ENCODE measurements around the gene CLN5. TPM values are rescaled to one million over a fixed set of nuclear protein-coding genes. Genes with fewer than 3 reads are reported as not detected.

The CLN5 gene
- total and polyA plus RNA-seq, 2 of the 13 experiments (the other 11 are each of a cell fraction or from before 2014, with no cell fraction given): 10.1 to 13.7 TPM

DNA sequence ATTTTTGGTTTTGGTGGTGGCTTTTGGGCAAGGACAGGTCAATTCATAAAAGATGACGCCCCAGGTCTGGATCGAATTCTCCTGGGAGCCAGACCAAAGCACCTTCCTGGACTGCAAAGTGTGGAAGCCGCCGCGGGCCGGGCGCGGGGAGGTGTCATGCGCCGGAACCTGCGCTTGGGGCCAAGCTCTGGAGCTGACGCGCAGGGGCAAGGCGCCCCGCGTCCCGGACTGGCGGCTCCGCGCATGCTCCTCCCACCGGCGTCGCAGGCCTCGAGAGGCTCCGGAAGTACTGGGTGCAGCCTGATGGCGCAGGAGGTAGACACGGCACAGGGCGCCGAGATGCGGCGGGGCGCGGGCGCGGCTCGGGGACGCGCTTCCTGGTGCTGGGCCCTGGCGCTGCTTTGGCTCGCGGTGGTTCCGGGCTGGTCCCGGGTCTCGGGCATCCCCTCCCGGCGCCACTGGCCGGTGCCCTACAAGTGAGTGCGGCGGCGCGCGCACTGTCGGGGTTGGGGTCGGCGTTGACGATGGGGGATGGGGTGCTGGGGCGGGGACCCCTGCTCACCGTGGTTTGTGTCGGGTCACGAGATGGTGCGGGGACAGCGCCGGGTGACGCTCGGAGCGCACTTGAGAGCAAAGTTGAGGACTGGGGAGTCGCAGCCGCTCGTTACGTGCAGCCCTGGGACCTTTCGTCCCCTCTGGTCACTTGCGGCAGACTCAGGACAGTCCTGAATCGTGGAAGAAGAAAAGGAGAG is at the start of gene CLN5 (continued):
- TF ChIP-seq ZNF503 (CRISPR knock-in tag; IDR thresholded peaks at IDR 0.05): peak; percentile 80
- TF ChIP-seq HOXA7 (CRISPR knock-in tag; IDR thresholded peaks at IDR 0.05): no peak
- peak; percentile 75; the same call in 1 of the 2 replicates for TF ChIP-seq ZMAT3 (CRISPR knock-in tag; conservative IDR thresholded peaks at IDR 0.05)
- peak; percentile 85 for TF ChIP-seq PHF8 (CRISPR knock-in tag; IDR thresholded peaks at IDR 0.05)
- TF ChIP-seq ZNF768 (CRISPR knock-in tag; IDR thresholded peaks at IDR 0.05): no peak; the same call in 1 of the 2 replicates
- TF ChIP-seq ZNF512 (CRISPR knock-in tag; IDR thresholded peaks at IDR 0.05): no peak
- no peak for TF ChIP-seq ZNF790 (CRISPR knock-in tag; IDR thresholded peaks at IDR 0.05; ENCODE audit: borderline replicate concordance)
- no peak for TF ChIP-seq TAF15 (IDR thresholded peaks at IDR 0.05; ENCODE audit: low read depth, low read length, poor library complexity, severe bottlenecking)
- TF ChIP-seq, protein P1, sequence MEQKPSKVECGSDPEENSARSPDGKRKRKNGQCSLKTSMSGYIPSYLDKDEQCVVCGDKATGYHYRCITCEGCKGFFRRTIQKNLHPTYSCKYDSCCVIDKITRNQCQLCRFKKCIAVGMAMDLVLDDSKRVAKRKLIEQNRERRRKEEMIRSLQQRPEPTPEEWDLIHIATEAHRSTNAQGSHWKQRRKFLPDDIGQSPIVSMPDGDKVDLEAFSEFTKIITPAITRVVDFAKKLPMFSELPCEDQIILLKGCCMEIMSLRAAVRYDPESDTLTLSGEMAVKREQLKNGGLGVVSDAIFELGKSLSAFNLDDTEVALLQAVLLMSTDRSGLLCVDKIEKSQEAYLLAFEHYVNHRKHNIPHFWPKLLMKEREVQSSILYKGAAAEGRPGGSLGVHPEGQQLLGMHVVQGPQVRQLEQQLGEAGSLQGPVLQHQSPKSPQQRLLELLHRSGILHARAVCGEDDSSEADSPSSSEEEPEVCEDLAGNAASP (CRISPR knock-in tag; IDR thresholded peaks at IDR 0.05; ENCODE audit: borderline replicate concordance): no peak; the same call in 1 of the 2 replicates
- no peak for TF ChIP-seq FOXM1 (CRISPR knock-in tag; IDR thresholded peaks at IDR 0.05)
- TF ChIP-seq ZNF451 (CRISPR knock-in tag; IDR thresholded peaks at IDR 0.05): peak; percentile 82; the same call in 1 of the 2 replicates
- TF ChIP-seq ATAD3A (CRISPR knock-in tag; IDR thresholded peaks at IDR 0.05): no peak
- no peak for TF ChIP-seq NRL (CRISPR knock-in tag; IDR thresholded peaks at IDR 0.05; ENCODE audit: borderline replicate concordance)
- TF ChIP-seq, protein P2, sequence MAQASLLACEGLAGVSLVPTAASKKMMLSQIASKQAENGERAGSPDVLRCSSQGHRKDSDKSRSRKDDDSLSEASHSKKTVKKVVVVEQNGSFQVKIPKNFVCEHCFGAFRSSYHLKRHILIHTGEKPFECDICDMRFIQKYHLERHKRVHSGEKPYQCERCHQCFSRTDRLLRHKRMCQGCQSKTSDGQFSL (CRISPR knock-in tag; IDR thresholded peaks at IDR 0.05): 0 out of 2 replicates have a peak, but pooled peaks have one; percentile 18
- peak; percentile 85 for TF ChIP-seq ATF2 (CRISPR knock-in tag; IDR thresholded peaks at IDR 0.05)
- no peak for TF ChIP-seq KLF11 (CRISPR knock-in tag; IDR thresholded peaks at IDR 0.05)
- peak; percentile 20 for TF ChIP-seq TBL1XR1 (IDR thresholded peaks at IDR 0.05; ENCODE audit: borderline replicate concordance, low read length, partially characterized antibody)
- peak; percentile 94; the same call in 1 of the 2 replicates for TF ChIP-seq ZNF724P (CRISPR knock-in tag; IDR thresholded peaks at IDR 0.05; ENCODE audit: borderline replicate concordance)
- no peak for TF ChIP-seq ZNF180 (CRISPR knock-in tag; IDR thresholded peaks at IDR 0.05; ENCODE audit: borderline replicate concordance, low read depth)
- TF ChIP-seq ARID2 (CRISPR knock-in tag; IDR thresholded peaks at IDR 0.05; ENCODE audit: borderline replicate concordance): 0 out of 2 replicates have a peak, but pooled peaks have one; percentile 74
- no peak for TF ChIP-seq TRIM24 (CRISPR knock-in tag; IDR thresholded peaks at IDR 0.05)
- TF ChIP-seq NCOA1 (CRISPR knock-in tag; IDR thresholded peaks at IDR 0.05): 0 out of 2 replicates have a peak, but pooled peaks have one; percentile 11

Data from HepG2 (cell line).